Measurements from ENCODE around the gene ARHGAP24. TPM values are rescaled to one million over a fixed set of nuclear protein-coding genes. Genes with fewer than 3 reads are reported as not detected.

Gene ARHGAP24
- total and polyA plus RNA-seq, 4 donors: 1.8 to 15.2 (median 3.3) TPM

- no peak for DNase-seq (ENCODE audit: low spot score)
Measured at GRCh38 chr4:85603437-85604336, 128.7 kb downstream of the ARHGAP24 start.

GRCh38 chr4:85606505-85606904, 131.6 kb downstream of the ARHGAP24 start:
- Histone ChIP-seq H3K4me3 (ENCODE audit: low read depth in 1 of 3, low read length in 3 of 3) (no peak overlapping the region), H3K9me3 (ENCODE audit: control insufficient read depth in 4 of 4, low read length in 3 of 4) (no peaks in the 10 kb centered on the region), H3K9ac (ENCODE audit: low read depth in 1 of 2, low read length in 2 of 2) (no peak overlapping the region), H3K27ac (ENCODE audit: low read depth in 1 of 2, low read length in 2 of 2) (no peak overlapping the region), H3K27me3 (ENCODE audit: control insufficient read depth in 4 of 4, insufficient read depth in 4 of 4, low read length in 3 of 4) (no peaks in the 10 kb centered on the region), H3K4me1 (ENCODE audit: control insufficient read depth in 4 of 4, insufficient read depth in 4 of 4, low read length in 3 of 4) (no peaks in the 10 kb centered on the region), H3K36me3 (ENCODE audit: control insufficient read depth in 4 of 4, insufficient read depth in 3 of 4, low read depth in 1 of 4, low read length in 3 of 4) (no peaks in the 10 kb centered on the region)
- no peak for TF ChIP-seq NR2F2 (IDR thresholded peaks at IDR 0.05)
- TF ChIP-seq FOXA2 (IDR thresholded peaks at IDR 0.05): no peak
- TF ChIP-seq REST (IDR thresholded peaks at IDR 0.05): no peak
- no peak for TF ChIP-seq ZBTB33 (IDR thresholded peaks at IDR 0.05)
- TF ChIP-seq RAD21 (IDR thresholded peaks at IDR 0.05): no peak
- no peak for TF ChIP-seq FOXA1 (IDR thresholded peaks at IDR 0.05)
- TF ChIP-seq MAX (IDR thresholded peaks at IDR 0.05): no peak
- no peak for TF ChIP-seq RXRA (IDR thresholded peaks at IDR 0.05)
- no peak for TF ChIP-seq GABPA (IDR thresholded peaks at IDR 0.05 in 1 of 2, conservative IDR thresholded peaks at IDR 0.05 in 1 of 2)
- no peak for TF ChIP-seq HNF4G (IDR thresholded peaks at IDR 0.05)
- no peak for TF ChIP-seq JUND (IDR thresholded peaks at IDR 0.05)
- TF ChIP-seq HNF4A (conservative IDR thresholded peaks at IDR 0.05): no peak
- TF ChIP-seq SP1 (IDR thresholded peaks at IDR 0.05): no peak
- TF ChIP-seq CTCF (IDR thresholded peaks at IDR 0.05; ENCODE audit: low read depth, low read length, missing input control): no peak
- TF ChIP-seq TAF1 (conservative IDR thresholded peaks at IDR 0.05): no peak
- no peak for TF ChIP-seq YY1 (IDR thresholded peaks at IDR 0.05)
- TF ChIP-seq EGR1 (IDR thresholded peaks at IDR 0.05; ENCODE audit: low read depth in 2 of 2): no peak
- no peak for TF ChIP-seq ATF3 (IDR thresholded peaks at IDR 0.05)
- no peak for DNase-seq (ENCODE audit: low spot score)
- WGBS: 98% methylated on average over 1 of the region's 1 CpG

More at GRCh38 chr4:85603437-85604336, 128.7 kb downstream of the ARHGAP24 start:
- H3K36me3 ChIP-seq (ENCODE audit: control insufficient read depth in 4 of 4, insufficient read depth in 3 of 4, low read depth in 1 of 4, low read length in 3 of 4): no peaks in the 10 kb centered on the region
- H3K27me3 ChIP-seq (ENCODE audit: control insufficient read depth in 4 of 4, insufficient read depth in 4 of 4, low read length in 3 of 4): no peaks in the 10 kb centered on the region
- 84% methylated on average over 3 of the region's 3 CpGs for WGBS
- H3K9me3 ChIP-seq (ENCODE audit: control insufficient read depth in 4 of 4, low read length in 3 of 4): no peaks in the 10 kb centered on the region
- H3K9ac ChIP-seq (ENCODE audit: low read depth in 1 of 2, low read length in 2 of 2): no peak overlapping the region
- H3K4me1 ChIP-seq (ENCODE audit: control insufficient read depth in 4 of 4, insufficient read depth in 4 of 4, low read length in 3 of 4): no peaks in the 10 kb centered on the region
- no peak overlapping the region for H3K27ac ChIP-seq (ENCODE audit: low read depth in 1 of 2, low read length in 2 of 2)
- TF ChIP-seq SP1 (IDR thresholded peaks at IDR 0.05): peak; percentile 33
- TF ChIP-seq NR2F2 (IDR thresholded peaks at IDR 0.05): peak; percentile 65
- TF ChIP-seq GABPA (IDR thresholded peaks at IDR 0.05 in 1 of 2, conservative IDR thresholded peaks at IDR 0.05 in 1 of 2): no peak
- no peak overlapping the region for H3K4me3 ChIP-seq (ENCODE audit: low read depth in 1 of 3, low read length in 3 of 3)

Measured in liver (tissue), 9 donors.